Heart left ventricle (tissue), 16 donors: ENCODE measurements around the gene TMEM100. TPM values are rescaled to one million over a fixed set of nuclear protein-coding genes. Genes with fewer than 3 reads are reported as not detected.

Experiments
- ATAC-seq, 4 donors: fragments of 200-7000 bp; cut with Tn5 transposase; one replicate each; pipeline ENCODE4 v1.9.1; 2020 to 2022; ENCODE audit warnings: moderate library complexity in 4 of 4, mild to moderate bottlenecking in 3 of 4, moderate number of reproducible peaks in 1 of 4
- DNase-seq, 5 donors: peaks; one replicate each; pipeline ENCODE4 v3.0.0-alpha.2; 2020
- H3K27ac ChIP-seq, 12 donors: fragments of 200-600 bp; sonication (generic) in 4 of 12; one replicate each; pipeline versions ENCODE4 v1.5.0 to v1.8.0; 2016 to 2022; ENCODE audit warnings: mild to moderate bottlenecking in 2 of 12
- H3K27me3 ChIP-seq, 9 donors: fragments of 200-600 bp; sonication (generic) in 2 of 9; one replicate each; pipeline versions ENCODE4 v1.5.1 to v1.8.0; 2016 to 2022; ENCODE audit warnings: mild to moderate bottlenecking in 3 of 9
- H3K36me3 ChIP-seq, 9 donors: fragments of 200-600 bp; sonication (generic) in 2 of 9; one replicate each; pipeline versions ENCODE4 v1.5.0 to v1.8.0; 2018 to 2022; ENCODE audit warnings: mild to moderate bottlenecking in 2 of 9
- H3K4me1 ChIP-seq, 12 donors: fragments of 200-600 bp; sonication (generic) in 4 of 12; one replicate each; pipeline versions ENCODE4 v1.5.0 to v1.8.0; 2016 to 2022; ENCODE audit warnings: mild to moderate bottlenecking in 3 of 12
- H3K4me3 ChIP-seq, 12 donors: fragments of 200-600 bp; sonication (generic) in 4 of 12; one replicate each; pipeline versions ENCODE4 v1.5.0 to v1.8.0; 2017 to 2022; ENCODE audit warnings: mild to moderate bottlenecking in 9 of 12, moderate library complexity in 4 of 12
- H3K9me3 ChIP-seq, 12 donors: fragments of 200-600 bp; sonication (generic) in 4 of 12; one replicate each; pipeline versions ENCODE4 v1.5.0 to v1.8.0; 2016 to 2022; ENCODE audit warnings: mild to moderate bottlenecking in 1 of 12
- POLR2A ChIP-seq, 2 donors: fragments of 450-650 bp; IDR thresholded peaks; one replicate each; pipeline ENCODE4 v1.6.1; 2017; ENCODE audit warnings: antibody characterized with exemption in 2 of 2, mild to moderate bottlenecking in 2 of 2, moderate library complexity in 2 of 2
- WGBS, 4 donors: extraction: QIAGEN DNeasy Blood & Tissue Kit in 2 of 4; methylation state at CpG; one replicate each; pipeline versions ENCODE4 v1.1.5 to v1.1.7; 2013 to 2018; 5-methylcytosine and 5-hydroxymethylcytosine counted together
- intact Hi-C, 10 donors: fragments of 100-400 bp; cut with DNase I; formaldehyde crosslinking; loops; one replicate each; pipeline versions ENCODE4 v1.11.1 to v1.14.2; 2022
- polyA plus RNA-seq, 2 donors: library from polyadenylated mRNA; stranded (reverse); fragments of 200-250 nt; gene quantifications; one replicate each; pipeline ENCODE4 v1.2.3, GENCODE V29; 2013
- total RNA-seq, 9 donors: library from RNA; depleted of rRNA in 2 of 9; stranded (reverse); fragments of >200 nt in 2 of 9; fragmentation: NEBNext Ultra II Directional in 3 of 9; extraction: Animal tissue kit (Norgen Biotek cat#: 25700) in 3 of 9; gene quantifications; one replicate each; pipeline versions ENCODE4 v1.1.0 to v1.2.4, GENCODE V29; 2016 to 2023
- TF ChIP-seq, protein P1 (sequence below), 12 donors: fragments of 200-600 bp; sonication (generic) in 4 of 12; IDR thresholded peaks; one replicate each; pipeline versions ENCODE4 v1.5.0 to v1.8.0; 2018 to 2022; ENCODE audit warnings: antibody characterized with exemption in 12 of 12, mild to moderate bottlenecking in 5 of 12
- donor health status: ischemic (EF 13 %, LVEDD 7.1; RV severe dilation, severe dysfunction).
- donor health status: healthy with polysubstance abuse.
- donor health status: DM: no; HTN: yes; CAD: no.
- donor health status: DM: no; HTN: no; CAD: no.
- donor health status: ischemic (EF 25% LVEDD 6.9; RV normal size, moderate dysfunction).
- donor health status: ischemic (EF 25% LVEDD 5.7; RV mildly dilated, moderate dysfunction).
- donor health status: healthy.
- donor health status: DM: yes; HTN: yes; CAD: no.
- donor health status: ischemic (EF 35%, LVEDD 5.7; RV mildly dilated, moderate dysfunction).
- donor health status: nonischemic (EF 11% LVEDD 7.7; RV severe dilation, severe dysfunction).
- donor health status: DM: yes; HTN: yes; CAD: no.
- donor health status: PGD.
- donor health status: ischemic (EF 29% LVEDD 5.4; RV normal size, mild dysfunction).
- donor health status: nonischemic (EF 23%, LVEDD 6.1; RV moderate dilation, normal function).

The TMEM100 gene
- total and polyA plus RNA-seq, 11 donors: 2.3 to 9.3 (median 5.3) TPM

DNA sequence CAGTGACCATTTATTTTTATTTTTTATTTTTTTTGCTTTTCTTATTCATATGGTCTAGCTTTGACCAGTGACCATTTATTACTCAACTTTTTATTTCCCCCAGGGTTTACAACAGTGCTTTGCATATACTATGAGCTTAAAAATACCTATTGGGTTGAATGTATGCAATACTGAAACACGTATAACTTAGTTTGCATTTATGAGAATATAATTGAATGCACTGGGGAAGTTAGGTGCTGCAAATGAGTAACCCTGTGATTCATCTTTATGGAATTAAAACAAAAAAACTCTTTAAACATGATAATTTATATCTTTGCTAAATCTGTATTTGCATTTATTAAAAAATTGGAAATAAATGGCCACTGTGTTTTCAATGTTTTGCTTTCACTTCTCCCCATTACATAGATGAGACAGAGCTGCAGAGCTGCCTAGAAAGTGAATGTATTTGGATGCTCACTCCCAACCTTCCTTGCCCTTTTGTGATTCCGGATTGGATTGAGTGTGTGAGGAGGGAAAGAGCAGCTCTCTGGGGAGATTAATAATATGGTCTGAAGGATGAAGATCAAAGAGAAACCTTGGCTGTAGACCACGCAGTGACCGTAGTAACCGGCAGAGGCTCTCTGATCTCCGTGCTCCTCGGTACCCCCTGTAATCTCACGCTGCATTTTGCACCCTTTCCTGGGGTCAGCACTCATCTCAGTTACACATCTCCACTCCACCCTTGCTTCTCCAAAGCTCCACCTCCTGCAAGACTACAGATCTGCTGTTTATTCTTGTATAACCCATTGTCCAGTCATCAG is 14.3 kb downstream of the TMEM100 start:
- Histone ChIP-seq H3K4me1 (peaks cover 0 to 13% (median 4%) of the 10 kb centered on the region in 12 donors), H3K36me3 (no peaks in the 10 kb centered on the region), H3K9me3 (no peaks in the 10 kb centered on the region), H3K27ac (no peak overlapping the region), H3K27me3 (peaks cover 0 to 14% (median 0%) of the 10 kb centered on the region in 9 donors), H3K4me3 (no peak overlapping the region)
- DNase-seq (no peak), ATAC-seq (no peak)
- WGBS, 4 donors: 33 to 43% (median 38%) methylated on average over 8 of the region's 8 CpGs
- TF ChIP-seq POLR2A (IDR thresholded peaks at IDR 0.05): no peak
- TF ChIP-seq, protein P1, sequence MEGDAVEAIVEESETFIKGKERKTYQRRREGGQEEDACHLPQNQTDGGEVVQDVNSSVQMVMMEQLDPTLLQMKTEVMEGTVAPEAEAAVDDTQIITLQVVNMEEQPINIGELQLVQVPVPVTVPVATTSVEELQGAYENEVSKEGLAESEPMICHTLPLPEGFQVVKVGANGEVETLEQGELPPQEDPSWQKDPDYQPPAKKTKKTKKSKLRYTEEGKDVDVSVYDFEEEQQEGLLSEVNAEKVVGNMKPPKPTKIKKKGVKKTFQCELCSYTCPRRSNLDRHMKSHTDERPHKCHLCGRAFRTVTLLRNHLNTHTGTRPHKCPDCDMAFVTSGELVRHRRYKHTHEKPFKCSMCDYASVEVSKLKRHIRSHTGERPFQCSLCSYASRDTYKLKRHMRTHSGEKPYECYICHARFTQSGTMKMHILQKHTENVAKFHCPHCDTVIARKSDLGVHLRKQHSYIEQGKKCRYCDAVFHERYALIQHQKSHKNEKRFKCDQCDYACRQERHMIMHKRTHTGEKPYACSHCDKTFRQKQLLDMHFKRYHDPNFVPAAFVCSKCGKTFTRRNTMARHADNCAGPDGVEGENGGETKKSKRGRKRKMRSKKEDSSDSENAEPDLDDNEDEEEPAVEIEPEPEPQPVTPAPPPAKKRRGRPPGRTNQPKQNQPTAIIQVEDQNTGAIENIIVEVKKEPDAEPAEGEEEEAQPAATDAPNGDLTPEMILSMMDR (IDR thresholded peaks at IDR 0.05): no peak
- intact Hi-C loops: no loop called here

DNA sequence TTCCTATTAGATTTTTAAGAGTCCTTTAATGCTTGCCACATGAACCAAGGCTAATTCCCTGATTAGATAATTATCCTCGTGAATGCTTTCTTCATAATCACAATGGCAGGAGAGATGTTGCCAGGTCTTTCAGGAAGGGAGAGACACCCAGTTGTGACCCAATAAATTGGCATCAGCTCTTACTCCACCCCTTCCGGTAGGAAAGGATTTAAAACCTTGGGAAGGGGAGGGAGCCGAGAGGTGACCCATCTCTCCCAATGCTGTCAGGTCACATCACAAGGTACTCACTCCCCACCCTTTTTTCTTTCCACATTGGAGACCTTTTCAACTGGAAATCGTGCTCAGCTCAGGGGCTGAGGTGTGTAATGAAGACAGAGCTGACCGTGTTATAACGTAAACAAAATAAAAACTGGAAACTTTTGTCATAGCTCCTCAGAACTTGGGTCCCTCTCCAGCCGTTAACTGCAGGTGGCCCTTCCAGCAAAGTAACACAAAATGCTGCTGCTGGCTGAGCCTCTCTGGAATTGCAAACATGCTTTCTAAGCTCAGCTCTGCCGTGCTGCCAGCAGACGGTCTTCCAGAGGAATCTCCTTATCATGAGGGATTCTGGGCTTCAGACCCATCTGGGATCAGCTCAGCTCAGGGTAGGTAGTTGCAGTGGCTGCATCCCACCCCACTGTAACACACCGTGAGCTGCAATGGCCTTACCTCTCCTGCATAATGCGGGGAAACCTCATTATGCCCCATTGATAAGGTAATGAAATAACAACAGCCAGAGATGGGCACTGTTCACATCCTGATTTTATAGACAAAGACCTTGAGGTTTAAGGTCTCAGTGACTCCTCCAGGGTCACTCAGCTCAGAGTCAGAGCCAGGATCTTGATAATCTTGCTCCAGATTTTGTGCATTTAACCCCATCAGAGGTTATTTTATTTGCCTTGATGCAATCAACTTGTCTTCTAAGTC is 15.6 kb downstream of the TMEM100 start:
- TF ChIP-seq POLR2A (IDR thresholded peaks at IDR 0.05): no peak
- Histone ChIP-seq H3K27me3 (peaks cover 0 to 14% (median 0%) of the 10 kb centered on the region in 9 donors), H3K4me3 (no peak overlapping the region), H3K4me1 (peaks cover 0 to 13% (median 4%) of the 10 kb centered on the region in 12 donors), H3K27ac (peak overlapping the region in 2 of 12 donors; percentile 22 to 31), H3K9me3 (peaks cover 0 to 3% (median 0%) of the 10 kb centered on the region in 12 donors), H3K36me3 (no peaks in the 10 kb centered on the region)
- intact Hi-C loops: no loop called here
- ATAC-seq (peak in 2 of 4 donors; percentile 39 to 64), DNase-seq (peak in 1 of 5 donors; percentile 21)
- WGBS, 4 donors: 27 to 36% (median 32%) methylated on average over 11 of the region's 11 CpGs

DNA sequence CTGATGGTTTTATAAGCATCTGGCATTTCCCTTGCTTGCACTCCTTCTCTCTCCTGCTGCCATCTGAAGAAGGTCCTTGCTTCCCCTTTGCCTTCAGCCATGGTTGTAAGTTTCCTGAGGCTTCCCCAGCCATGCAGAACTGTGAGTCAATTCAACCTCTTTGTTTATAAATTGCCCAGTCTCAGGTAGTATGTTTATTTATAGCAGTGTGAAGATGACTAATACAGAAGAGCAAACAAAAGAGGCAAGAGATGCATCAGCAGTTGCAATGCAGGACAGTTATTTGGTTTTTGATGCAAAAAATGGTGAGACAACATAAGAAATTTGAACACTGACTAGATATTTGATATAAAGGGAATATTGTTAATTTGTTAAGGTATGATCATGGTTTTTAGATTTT is 16.8 kb downstream of the TMEM100 start:
- DNase-seq (no peak), ATAC-seq (no peak)
- TF ChIP-seq POLR2A (IDR thresholded peaks at IDR 0.05): no peak
- TF ChIP-seq, protein P1 (IDR thresholded peaks at IDR 0.05): no peak
- peaks cover 0 to 6% (median 0%) of the 10 kb centered on the region in 12 donors for H3K9me3 ChIP-seq
- no peak overlapping the region for H3K4me3 ChIP-seq
- H3K27ac ChIP-seq: no peak overlapping the region
- intact Hi-C loops: no loop called here
- H3K27me3 ChIP-seq: peaks cover 0 to 18% (median 0%) of the 10 kb centered on the region in 9 donors
- peaks cover 0 to 13% (median 4%) of the 10 kb centered on the region in 12 donors for H3K4me1 ChIP-seq
- no peaks in the 10 kb centered on the region for H3K36me3 ChIP-seq

DNA sequence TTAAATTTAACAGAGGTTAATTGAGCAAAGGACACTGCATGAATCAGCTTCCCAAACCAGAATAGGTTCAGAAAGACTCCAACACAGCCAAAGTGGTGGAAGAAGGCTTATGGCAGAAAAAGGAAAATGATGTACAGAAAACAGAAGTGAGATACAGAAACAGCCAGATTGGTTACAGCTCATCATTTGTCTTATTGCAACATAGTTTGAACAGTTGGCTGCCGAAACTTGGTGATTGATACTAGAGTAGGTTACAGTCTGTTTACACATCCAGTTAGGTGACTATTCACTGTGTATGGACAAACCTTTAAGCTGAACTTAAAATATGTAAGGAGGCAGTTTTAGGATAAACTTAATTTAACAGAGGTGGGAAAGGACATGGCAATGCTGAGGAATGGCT is 18.3 kb downstream of the TMEM100 start:
- intact Hi-C loops: no loop called here
- H3K9me3 ChIP-seq: peaks cover 0 to 6% (median 0%) of the 10 kb centered on the region in 12 donors
- WGBS, 4 donors: 87 to 91% (median 90%) methylated on average over 1 of the region's 1 CpG
- H3K36me3 ChIP-seq: no peaks in the 10 kb centered on the region
- no peak overlapping the region for H3K4me3 ChIP-seq
- no peak for ATAC-seq
- no peak for TF ChIP-seq POLR2A (IDR thresholded peaks at IDR 0.05)
- TF ChIP-seq, protein P1 (IDR thresholded peaks at IDR 0.05): no peak
- no peak overlapping the region for H3K27ac ChIP-seq
- DNase-seq: no peak
- peaks cover 0 to 13% (median 3%) of the 10 kb centered on the region in 12 donors for H3K4me1 ChIP-seq
- peaks cover 0 to 19% (median 0%) of the 10 kb centered on the region in 9 donors for H3K27me3 ChIP-seq
